CD4-positive, alpha-beta T cell (primary cell): ENCODE measurements around the gene FCHO2. TPM values are rescaled to one million over a fixed set of nuclear protein-coding genes. Genes with fewer than 3 reads are reported as not detected.

Experiments used
- ATAC-seq: fragments of 200-7000 bp; cut with Tn5 transposase; one replicate; pipeline ENCODE4 v1.10.0; 2022; ENCODE audit warnings: mild to moderate bottlenecking; ENCODE audit not compliant: poor library complexity
- CTCF ChIA-PET: fragments of 350-600 bp; sonication (Branson Sonifier 250); formaldehyde crosslinking; loops from one replicate; lab custom pipeline; 2021; ENCODE audit warnings: antibody characterized with exemption, inconsistent platforms; lab: Charles Lee
- POLR2A ChIA-PET: fragments of 350-600 bp; sonication (Branson Sonifier 250); formaldehyde crosslinking; loops from one replicate; lab custom pipeline; 2021; ENCODE audit warnings: antibody characterized with exemption, inconsistent platforms; lab: Charles Lee
- DNase-seq, 14 experiments: peaks; one replicate each; pipeline ENCODE4 v3.0.0-alpha.2; 2013 to 2020; ENCODE audit warnings: mixed read lengths in 2 of 14
- H3K27ac ChIP-seq, 2 donors: one replicate each; pipeline versions ENCODE4 v1.5.1 to v1.7.0; 2013; ENCODE audit warnings: low read length in 2 of 2, low read depth in 1 of 2, mild to moderate bottlenecking in 1 of 2
- H3K27me3 ChIP-seq, 2 experiments: 1 replicate in 1 of 2; 2 replicates in 1 of 2; pipeline versions ENCODE4 v1.6.1 to v1.7.0; 2013; ENCODE audit warnings: low read length in 2 of 2, control low read depth in 1 of 2, mild to moderate bottlenecking in 1 of 2, moderate library complexity in 1 of 2; ENCODE audit not compliant: insufficient read depth in 2 of 2, control insufficient read depth in 1 of 2
- H3K36me3 ChIP-seq: one replicate; pipeline ENCODE4 v1.6.1; 2013; ENCODE audit warnings: low read length, control low read depth; ENCODE audit not compliant: insufficient read depth
- H3K4me1 ChIP-seq: one replicate; pipeline ENCODE4 v1.6.1; 2013; ENCODE audit warnings: low read length, control low read depth; ENCODE audit not compliant: insufficient read depth
- H3K4me3 ChIP-seq: one replicate; pipeline ENCODE4 v1.5.1; 2013; ENCODE audit warnings: mild to moderate bottlenecking, low read length, moderate library complexity
- H3K9me3 ChIP-seq, 2 experiments: 1 replicate in 1 of 2; 2 replicates in 1 of 2; pipeline versions ENCODE4 v1.6.1 to v1.7.0; 2013; ENCODE audit warnings: low read length in 2 of 2, mild to moderate bottlenecking in 2 of 2, control low read depth in 1 of 2, moderate library complexity in 1 of 2; ENCODE audit not compliant: control insufficient read depth in 1 of 2, insufficient read depth in 1 of 2
- H3K27ac Mint-ChIP-seq: one replicate; pipeline ENCODE4 v1.8.0; 2020; ENCODE audit warnings: mixed read lengths
- H3K27me3 Mint-ChIP-seq: one replicate; pipeline ENCODE4 v1.8.0; 2021; ENCODE audit warnings: mixed read lengths
- H3K36me3 Mint-ChIP-seq: one replicate; pipeline ENCODE4 v1.8.0; 2021; ENCODE audit warnings: low read depth, mixed read lengths
- H3K4me1 Mint-ChIP-seq: one replicate; pipeline ENCODE4 v1.8.0; 2021; ENCODE audit warnings: low read depth, mixed read lengths
- H3K4me3 Mint-ChIP-seq: one replicate; pipeline ENCODE4 v1.8.0; 2020; ENCODE audit warnings: mild to moderate bottlenecking, mixed read lengths
- H3K9me3 Mint-ChIP-seq: one replicate; pipeline ENCODE4 v1.8.0; 2020; ENCODE audit warnings: mixed read lengths
- intact Hi-C, 2 experiments: fragments of 100-400 bp; cut with DNase I in 1 of 2; cut with micrococcal nuclease in 1 of 2; formaldehyde crosslinking; loops; one replicate each; pipeline versions ENCODE4 v1.15.1 to v1.9.0; 2023 to 2025; cut with DNase I, micrococcal nuclease
- total RNA-seq, 174 experiments: library from RNA in 2 of 174; stranded (reverse) in 2 of 174; gene quantifications; one replicate each; pipeline ENCODE4 v1.2.3 and lab custom pipeline; 2021 to 2026
- TF ChIP-seq, protein P1 (sequence below): fragments of 200-600 bp; IDR thresholded peaks from one replicate; pipeline ENCODE4 v1.8.0; 2022; ENCODE audit warnings: antibody characterized with exemption, mild to moderate bottlenecking

The FCHO2 gene
- total RNA-seq, 2 experiments from 2014 or later, result 2.0 to 2.6 TPM

DNA sequence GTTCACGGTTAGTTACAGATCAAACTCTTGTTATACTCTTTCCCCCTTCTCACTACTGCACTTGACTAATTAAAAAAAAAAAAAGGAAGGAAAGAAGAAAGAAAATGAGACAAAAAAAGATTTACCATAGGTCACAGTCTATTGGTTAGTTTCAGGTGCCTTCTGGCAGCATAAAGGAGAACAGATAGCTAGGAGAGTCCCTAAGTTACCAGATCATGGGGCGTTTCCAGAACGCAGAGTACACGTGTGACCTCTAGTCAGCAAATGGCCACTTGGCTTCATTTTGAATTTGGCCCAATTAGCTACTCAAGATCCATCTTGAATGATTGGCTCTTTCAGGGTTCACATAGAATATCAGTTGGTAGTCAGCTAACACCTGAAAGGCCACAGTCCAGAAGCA is 144.3 kb downstream of the FCHO2 start:
- ChIA-PET CTCF (no interaction called here), POLR2A (no interaction called here)
- Histone ChIP-seq H3K36me3 (no peaks in the 10 kb centered on the region), H3K4me3 (no peak overlapping the region), H3K27ac (no peak overlapping the region), H3K27me3 (peaks cover 4 to 9% of the 10 kb centered on the region in 2 experiments), H3K9me3 (no peaks in the 10 kb centered on the region), H3K4me1 (no peaks in the 10 kb centered on the region)
- Mint-ChIP-seq H3K9me3 (no peaks in the 10 kb centered on the region), H3K4me3 (no peak overlapping the region), H3K4me1 (no peaks in the 10 kb centered on the region), H3K27me3 (peaks cover 38% of the 10 kb centered on the region), H3K36me3 (no peaks in the 10 kb centered on the region), H3K27ac (no peak overlapping the region)
- intact Hi-C loops, result no loop called here
- DNase-seq (no peak), ATAC-seq (no peak)
- TF ChIP-seq, protein P1, sequence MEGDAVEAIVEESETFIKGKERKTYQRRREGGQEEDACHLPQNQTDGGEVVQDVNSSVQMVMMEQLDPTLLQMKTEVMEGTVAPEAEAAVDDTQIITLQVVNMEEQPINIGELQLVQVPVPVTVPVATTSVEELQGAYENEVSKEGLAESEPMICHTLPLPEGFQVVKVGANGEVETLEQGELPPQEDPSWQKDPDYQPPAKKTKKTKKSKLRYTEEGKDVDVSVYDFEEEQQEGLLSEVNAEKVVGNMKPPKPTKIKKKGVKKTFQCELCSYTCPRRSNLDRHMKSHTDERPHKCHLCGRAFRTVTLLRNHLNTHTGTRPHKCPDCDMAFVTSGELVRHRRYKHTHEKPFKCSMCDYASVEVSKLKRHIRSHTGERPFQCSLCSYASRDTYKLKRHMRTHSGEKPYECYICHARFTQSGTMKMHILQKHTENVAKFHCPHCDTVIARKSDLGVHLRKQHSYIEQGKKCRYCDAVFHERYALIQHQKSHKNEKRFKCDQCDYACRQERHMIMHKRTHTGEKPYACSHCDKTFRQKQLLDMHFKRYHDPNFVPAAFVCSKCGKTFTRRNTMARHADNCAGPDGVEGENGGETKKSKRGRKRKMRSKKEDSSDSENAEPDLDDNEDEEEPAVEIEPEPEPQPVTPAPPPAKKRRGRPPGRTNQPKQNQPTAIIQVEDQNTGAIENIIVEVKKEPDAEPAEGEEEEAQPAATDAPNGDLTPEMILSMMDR, result no peak

DNA sequence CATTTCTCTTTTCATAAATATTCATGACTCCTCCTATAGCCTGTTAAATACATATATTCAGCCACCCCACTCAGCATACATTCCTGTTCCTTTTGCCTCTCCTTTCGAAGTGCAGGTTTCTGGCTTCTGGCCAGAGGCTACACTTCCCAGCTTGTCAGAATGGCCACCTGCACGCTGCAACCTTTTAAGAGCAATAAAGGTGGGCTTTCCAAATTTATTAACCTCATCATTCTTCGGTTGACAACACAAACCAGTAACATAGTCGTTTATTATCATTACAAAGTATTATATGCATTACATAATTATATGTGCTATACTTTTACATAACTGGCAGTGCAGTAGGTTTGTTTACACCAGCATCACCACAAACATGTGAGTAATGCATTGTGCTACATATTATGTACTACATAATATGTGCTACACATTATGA is 148.0 kb downstream of the FCHO2 start:
- H3K36me3 ChIP-seq, result no peaks in the 10 kb centered on the region
- no peaks in the 10 kb centered on the region for H3K9me3 Mint-ChIP-seq
- H3K27ac Mint-ChIP-seq, result no peak overlapping the region
- H3K27me3 Mint-ChIP-seq, result peaks cover 42% of the 10 kb centered on the region
- DNase-seq, result no peak
- H3K36me3 Mint-ChIP-seq, result no peaks in the 10 kb centered on the region
- peaks cover 0 to 12% of the 10 kb centered on the region in 2 experiments for H3K27me3 ChIP-seq
- no peaks in the 10 kb centered on the region for H3K9me3 ChIP-seq
- TF ChIP-seq, protein P1, result no peak
- POLR2A ChIA-PET, result no interaction called here
- H3K4me3 Mint-ChIP-seq, result no peak overlapping the region
- intact Hi-C loops, result no loop called here
- no peak for ATAC-seq
- CTCF ChIA-PET, result no interaction called here
- no peak overlapping the region for H3K27ac ChIP-seq
- H3K4me3 ChIP-seq, result no peak overlapping the region
- H3K4me1 ChIP-seq, result no peaks in the 10 kb centered on the region
- no peaks in the 10 kb centered on the region for H3K4me1 Mint-ChIP-seq

DNA sequence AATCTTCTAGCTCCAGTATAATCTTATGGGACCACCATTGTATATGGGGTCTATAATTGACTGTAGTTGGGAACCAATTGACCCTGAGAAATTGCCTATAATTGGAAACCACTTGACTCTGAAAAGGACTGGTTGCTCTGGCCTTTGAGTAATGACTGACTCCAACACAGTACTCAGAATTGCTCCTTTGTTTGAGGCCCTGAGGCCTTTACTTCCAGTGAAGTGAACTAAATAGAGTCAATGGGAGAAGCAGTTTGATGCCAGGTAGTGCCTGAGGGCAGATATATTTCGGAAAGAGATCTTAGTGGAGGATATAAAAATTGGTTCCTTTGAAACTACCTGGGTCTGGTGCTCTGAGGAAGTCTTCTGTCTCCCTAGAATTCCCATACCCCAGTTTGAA is 148.5 kb downstream of the FCHO2 start:
- no peaks in the 10 kb centered on the region for H3K4me1 ChIP-seq
- no peak overlapping the region for H3K4me3 Mint-ChIP-seq
- H3K9me3 Mint-ChIP-seq, result no peaks in the 10 kb centered on the region
- intact Hi-C loops, result no loop called here
- H3K36me3 Mint-ChIP-seq, result no peaks in the 10 kb centered on the region
- peaks cover 0 to 12% of the 10 kb centered on the region in 2 experiments for H3K27me3 ChIP-seq
- no peak overlapping the region for H3K27ac ChIP-seq
- DNase-seq (no peak), ATAC-seq (no peak)
- H3K36me3 ChIP-seq, result no peaks in the 10 kb centered on the region
- H3K27me3 Mint-ChIP-seq, result peaks cover 44% of the 10 kb centered on the region
- CTCF ChIA-PET, result no interaction called here
- POLR2A ChIA-PET, result no interaction called here
- no peak overlapping the region for H3K4me3 ChIP-seq
- no peak overlapping the region for H3K27ac Mint-ChIP-seq
- no peaks in the 10 kb centered on the region for H3K9me3 ChIP-seq
- TF ChIP-seq, protein P1, result no peak
- no peaks in the 10 kb centered on the region for H3K4me1 Mint-ChIP-seq
